A673 (cell line): ENCODE measurements around the gene PLSCR1. TPM values are rescaled to one million over a fixed set of nuclear protein-coding genes. Genes with fewer than 3 reads are reported as not detected.

Experiments used
- BruUV-seq: library from RNA; stranded (reverse); fragments of 400-500 nt; replicated peaks from 2 replicates; lab custom pipeline; 2021; lab: Mats Ljungman, UMichigan
- CTCF ChIA-PET: fragments of 300-600 bp; sonication (Branson Sonifier 250); formaldehyde crosslinking; loops from one replicate; lab custom pipeline; 2022; ENCODE audit warnings: antibody characterized with exemption; lab: Charles Lee
- POLR2A ChIA-PET: fragments of 300-600 bp; sonication (Branson Sonifier 250); formaldehyde crosslinking; loops from one replicate; lab custom pipeline; 2022; ENCODE audit warnings: antibody characterized with exemption; ENCODE audit not compliant: low non-redundant PET; lab: Charles Lee
- DNase-seq: peaks from one replicate; pipeline ENCODE4 v3.0.0-alpha.2; 2015; ENCODE audit warnings: low spot score
- H3K27ac ChIP-seq: fragments of 200-600 bp; sonication (generic); 2 replicates; pipeline ENCODE4 v1.5.1; 2016; ENCODE audit warnings: mixed run types, low read depth, mild to moderate bottlenecking, mixed read lengths, antibody characterized with exemption, low read length; ENCODE audit not compliant: poor library complexity, severe bottlenecking
- H3K27me3 ChIP-seq: fragments of 200-600 bp; sonication (generic); replicated peaks from 2 replicates; pipeline ENCODE4 v1.6.1; 2017; ENCODE audit warnings: mixed run types, low read depth, mild to moderate bottlenecking, mixed read lengths, antibody characterized with exemption, low read length; ENCODE audit not compliant: insufficient read depth, poor library complexity
- H3K36me3 ChIP-seq: fragments of 200-600 bp; sonication (generic); 2 replicates; pipeline ENCODE4 v1.6.1; 2016; ENCODE audit warnings: mixed run types, mild to moderate bottlenecking, mixed read lengths, antibody characterized with exemption, low read length; ENCODE audit not compliant: insufficient read depth, poor library complexity, severe bottlenecking
- H3K4me1 ChIP-seq: fragments of 200-600 bp; sonication (generic); 2 replicates; pipeline ENCODE4 v1.6.1; 2017; ENCODE audit warnings: mixed run types, mild to moderate bottlenecking, mixed read lengths, antibody characterized with exemption, low read length; ENCODE audit not compliant: insufficient read depth, poor library complexity, severe bottlenecking
- H3K4me3 ChIP-seq: fragments of 200-600 bp; sonication (generic); 2 replicates; pipeline ENCODE4 v1.5.1; 2016; ENCODE audit warnings: low read depth, mixed run types, mild to moderate bottlenecking, mixed read lengths, low read length; ENCODE audit not compliant: poor library complexity, severe bottlenecking
- H3K9me3 ChIP-seq: fragments of 200-600 bp; sonication (generic); 2 replicates; pipeline ENCODE4 v1.6.1; 2016; ENCODE audit warnings: mixed run types, low read depth, mild to moderate bottlenecking, mixed read lengths, antibody characterized with exemption, low read length; ENCODE audit not compliant: poor library complexity, severe bottlenecking
- EZH2 ChIP-seq: fragments of 200-600 bp; sonication (generic); IDR thresholded peaks from 2 replicates; pipeline ENCODE4 v1.6.1; 2017; ENCODE audit warnings: borderline replicate concordance, low read depth, mild to moderate bottlenecking, mixed read lengths, antibody characterized with exemption, low read length; ENCODE audit not compliant: poor library complexity, severe bottlenecking
- intact Hi-C: fragments of 100-400 bp; cut with micrococcal nuclease; formaldehyde crosslinking; loops from one replicate; pipeline ENCODE4 v1.10.0; 2022; ENCODE audit not compliant: unreplicated experiment
- total RNA-seq: library from RNA; stranded (reverse); gene quantifications from 2 replicates; pipeline ENCODE4 v1.2.3, GENCODE V29; 2021
- TF ChIP-seq, protein P1 (sequence below): fragments of 300-800, 200-600 bp; sonication (generic); conservative IDR thresholded peaks from 2 replicates; pipeline ENCODE4 v1.5.1; 2017; ENCODE audit warnings: low read depth, mild to moderate bottlenecking, antibody characterized with exemption, low read length, moderate library complexity, mixed read lengths

Gene PLSCR1
- total RNA-seq, 1 experiment from 2014 or later = 49.3 TPM

DNA sequence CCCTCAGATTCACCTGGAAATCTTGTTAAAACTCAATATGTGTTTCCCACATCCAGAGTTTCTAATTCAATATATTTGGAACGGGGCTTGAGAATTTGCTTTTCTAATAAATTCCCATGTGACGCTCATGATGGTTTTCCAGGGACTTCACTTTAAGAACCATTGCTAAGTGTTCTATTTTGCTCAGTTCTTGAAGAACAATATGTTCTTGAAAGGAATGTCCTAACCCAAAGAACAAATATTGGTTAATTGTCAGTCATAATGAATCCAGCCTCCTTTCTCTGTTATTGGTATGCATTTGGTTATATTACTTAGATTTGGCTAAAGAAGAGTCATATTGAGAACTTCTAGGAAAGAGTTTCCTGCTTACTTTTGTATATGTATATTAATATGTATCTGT, 70.7 kb downstream of the PLSCR1 start:
- H3K9me3 ChIP-seq = no peaks in the 10 kb centered on the region
- no peaks in the 10 kb centered on the region for H3K4me1 ChIP-seq
- intact Hi-C loops = no loop called here
- no peaks in the 10 kb centered on the region for H3K27me3 ChIP-seq
- no peak for TF ChIP-seq EZH2
- TF ChIP-seq, protein P1, sequence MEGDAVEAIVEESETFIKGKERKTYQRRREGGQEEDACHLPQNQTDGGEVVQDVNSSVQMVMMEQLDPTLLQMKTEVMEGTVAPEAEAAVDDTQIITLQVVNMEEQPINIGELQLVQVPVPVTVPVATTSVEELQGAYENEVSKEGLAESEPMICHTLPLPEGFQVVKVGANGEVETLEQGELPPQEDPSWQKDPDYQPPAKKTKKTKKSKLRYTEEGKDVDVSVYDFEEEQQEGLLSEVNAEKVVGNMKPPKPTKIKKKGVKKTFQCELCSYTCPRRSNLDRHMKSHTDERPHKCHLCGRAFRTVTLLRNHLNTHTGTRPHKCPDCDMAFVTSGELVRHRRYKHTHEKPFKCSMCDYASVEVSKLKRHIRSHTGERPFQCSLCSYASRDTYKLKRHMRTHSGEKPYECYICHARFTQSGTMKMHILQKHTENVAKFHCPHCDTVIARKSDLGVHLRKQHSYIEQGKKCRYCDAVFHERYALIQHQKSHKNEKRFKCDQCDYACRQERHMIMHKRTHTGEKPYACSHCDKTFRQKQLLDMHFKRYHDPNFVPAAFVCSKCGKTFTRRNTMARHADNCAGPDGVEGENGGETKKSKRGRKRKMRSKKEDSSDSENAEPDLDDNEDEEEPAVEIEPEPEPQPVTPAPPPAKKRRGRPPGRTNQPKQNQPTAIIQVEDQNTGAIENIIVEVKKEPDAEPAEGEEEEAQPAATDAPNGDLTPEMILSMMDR = no peak
- no TSS peak for BruUV-seq
- no peak overlapping the region for H3K27ac ChIP-seq
- ChIA-PET POLR2A (no interaction called here), CTCF (no interaction called here)
- no peak for DNase-seq
- no peak overlapping the region for H3K4me3 ChIP-seq
- no peaks in the 10 kb centered on the region for H3K36me3 ChIP-seq

DNA sequence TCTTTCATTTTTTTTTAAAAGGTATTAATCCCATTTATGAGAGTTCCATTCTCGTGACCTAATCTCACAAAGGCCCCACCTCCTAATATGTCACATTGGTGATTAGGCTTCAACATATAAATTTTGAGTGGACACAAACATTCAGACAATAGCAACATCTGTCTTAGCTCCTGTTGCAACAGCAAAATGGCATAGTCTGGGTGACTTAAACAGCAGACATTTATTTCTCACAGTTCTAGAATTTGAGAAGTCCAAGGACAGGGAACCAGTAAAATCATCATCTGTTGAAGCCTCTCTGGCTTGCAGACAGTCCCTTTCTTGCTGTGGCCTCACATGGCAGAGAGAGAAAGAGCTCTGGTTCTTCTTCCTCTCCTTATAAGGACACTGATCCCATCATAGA, 71.8 kb downstream of the PLSCR1 start:
- TF ChIP-seq, protein P1 = no peak
- no peak for TF ChIP-seq EZH2
- intact Hi-C loops = no loop called here
- ChIA-PET POLR2A (no interaction called here), CTCF (no interaction called here)
- DNase-seq = no peak
- no peaks in the 10 kb centered on the region for H3K9me3 ChIP-seq
- no peak overlapping the region for H3K27ac ChIP-seq
- H3K36me3 ChIP-seq = no peaks in the 10 kb centered on the region
- BruUV-seq = no TSS peak
- H3K27me3 ChIP-seq = no peaks in the 10 kb centered on the region
- H3K4me1 ChIP-seq = no peaks in the 10 kb centered on the region
- H3K4me3 ChIP-seq = no peak overlapping the region

DNA sequence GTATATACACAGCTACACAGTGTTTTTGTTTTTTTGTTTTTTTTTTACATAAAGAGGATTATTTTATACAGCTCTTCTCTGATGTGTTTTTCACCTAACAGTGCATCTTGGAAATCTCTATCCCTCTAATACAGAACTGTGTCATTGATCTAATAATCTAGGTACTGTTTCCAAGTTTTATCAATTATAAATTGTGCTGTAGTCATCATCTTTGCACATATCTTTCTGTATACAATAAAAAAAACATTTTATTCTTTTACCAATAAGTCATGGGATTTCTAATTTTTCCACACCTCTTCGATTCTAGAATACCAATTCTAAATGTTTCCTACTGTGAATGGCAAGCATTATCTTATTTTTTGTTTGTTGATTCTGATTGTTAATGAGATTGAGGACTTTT, 73.4 kb downstream of the PLSCR1 start:
- H3K4me1 ChIP-seq = no peaks in the 10 kb centered on the region
- intact Hi-C loops = no loop called here
- no peak for TF ChIP-seq EZH2
- TF ChIP-seq, protein P1 = no peak
- CTCF ChIA-PET = no interaction called here
- H3K4me3 ChIP-seq = no peak overlapping the region
- no peak overlapping the region for H3K27ac ChIP-seq
- no peaks in the 10 kb centered on the region for H3K36me3 ChIP-seq
- no TSS peak for BruUV-seq
- POLR2A ChIA-PET = no interaction called here
- no peak for DNase-seq
- H3K27me3 ChIP-seq = no peaks in the 10 kb centered on the region
- no peaks in the 10 kb centered on the region for H3K9me3 ChIP-seq
